Activated naive CD8-positive, alpha-beta T cell treated with anti-CD3 and anti-CD28 coated beads, Interleukin-2, amount 50 U/mL, for 16 hours (primary cell): Measurements from ENCODE around the gene MTRR.

Source experiments
- DNase-seq: peaks from one replicate; pipeline ENCODE4 v3.0.0-alpha.2; 2020; ENCODE audit warnings: low read depth, low spot score

MTRR gene

DNA sequence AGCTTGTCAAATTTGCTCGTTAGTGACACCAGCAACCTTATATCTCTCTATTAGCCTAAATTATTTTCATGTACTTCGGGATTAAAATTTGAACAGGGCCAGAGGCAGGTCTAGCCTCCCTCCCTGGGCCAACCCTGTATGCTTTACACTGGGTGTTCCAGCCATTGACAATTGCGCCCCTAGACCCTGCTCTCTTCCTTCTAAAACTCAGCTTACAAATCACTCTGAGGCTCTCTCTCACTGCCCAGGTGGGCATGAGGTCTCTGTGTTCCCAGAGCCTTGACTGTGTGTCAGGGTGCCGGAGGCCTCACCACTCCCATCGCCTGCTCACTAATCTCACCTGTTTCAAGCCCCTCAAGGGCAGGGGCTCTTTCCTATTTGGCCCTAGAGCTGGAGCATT is 11.6 kb upstream of the MTRR start:
- no peak for DNase-seq

DNA sequence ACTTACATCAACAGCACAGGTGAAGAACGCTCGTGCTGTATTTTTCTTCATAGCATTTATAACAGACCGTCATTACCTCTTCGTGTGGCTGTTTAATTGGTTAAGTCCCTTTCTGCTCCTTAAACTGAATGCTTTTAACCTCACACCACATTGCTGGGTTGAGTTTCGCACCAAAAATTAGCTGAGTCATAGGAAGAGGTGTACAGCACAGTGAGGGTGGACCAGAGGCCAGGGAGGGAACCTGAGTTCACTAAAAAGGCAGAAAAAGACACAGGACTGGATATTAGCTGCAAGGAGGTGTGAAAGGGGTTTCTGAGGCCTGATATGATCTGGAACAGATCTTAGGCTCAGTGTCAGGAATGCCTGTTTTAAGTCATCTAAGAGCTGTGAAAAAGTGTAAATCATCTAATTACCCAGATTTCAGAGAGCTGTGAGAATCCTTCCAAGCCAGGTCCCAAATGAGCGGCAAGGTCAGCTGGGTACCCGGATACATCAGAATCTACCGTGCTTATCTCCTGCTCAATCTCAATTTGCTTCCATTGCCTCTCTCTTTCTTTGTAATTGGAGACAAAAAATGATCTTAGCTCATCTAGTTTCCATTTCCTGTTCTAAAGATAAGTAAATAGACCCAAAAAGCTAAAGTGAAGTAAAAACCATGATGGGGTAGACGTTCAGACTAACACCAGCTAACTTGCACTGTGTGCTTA is 10.9 kb upstream of the MTRR start:
- DNase-seq: no peak

DNA sequence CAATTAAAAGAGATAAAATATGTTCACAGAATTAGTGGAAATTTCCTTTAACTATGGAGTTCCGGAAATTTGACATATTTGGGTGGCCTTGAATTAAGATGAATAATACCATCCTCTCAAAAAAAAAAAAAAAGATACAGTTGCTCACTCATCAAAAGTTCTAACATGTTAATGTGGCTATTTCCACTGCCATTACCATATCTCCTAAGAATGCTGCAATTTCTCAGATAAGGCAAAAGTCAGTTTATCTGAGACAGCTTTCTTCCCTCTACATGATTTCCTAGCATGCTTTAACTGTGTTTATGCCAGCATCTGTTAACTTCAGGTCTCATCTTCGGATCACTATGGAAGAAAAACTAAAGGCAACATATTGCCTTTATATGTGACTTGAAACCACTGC is 2.8 kb upstream of the MTRR start:
- no peak for DNase-seq

DNA sequence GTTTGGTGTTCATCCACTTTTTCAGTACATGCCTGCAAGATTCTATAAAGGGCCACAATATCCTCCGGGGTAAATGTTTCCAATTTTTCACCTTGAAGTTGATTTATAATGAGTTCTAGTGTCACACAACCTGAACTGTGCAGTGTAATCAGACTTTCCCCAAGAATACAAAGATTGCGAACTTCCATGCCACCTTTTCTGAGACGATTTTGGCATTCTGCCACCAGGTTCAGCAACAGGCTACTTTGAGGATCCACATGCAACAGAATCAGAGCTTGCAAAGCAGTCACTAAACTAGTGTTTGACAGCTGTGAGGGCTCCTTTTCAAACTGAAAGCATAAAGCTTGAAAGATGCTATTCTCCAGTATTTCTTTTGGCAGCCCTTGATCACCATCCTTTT is 1.7 kb upstream of the MTRR start:
- no peak for DNase-seq

DNA sequence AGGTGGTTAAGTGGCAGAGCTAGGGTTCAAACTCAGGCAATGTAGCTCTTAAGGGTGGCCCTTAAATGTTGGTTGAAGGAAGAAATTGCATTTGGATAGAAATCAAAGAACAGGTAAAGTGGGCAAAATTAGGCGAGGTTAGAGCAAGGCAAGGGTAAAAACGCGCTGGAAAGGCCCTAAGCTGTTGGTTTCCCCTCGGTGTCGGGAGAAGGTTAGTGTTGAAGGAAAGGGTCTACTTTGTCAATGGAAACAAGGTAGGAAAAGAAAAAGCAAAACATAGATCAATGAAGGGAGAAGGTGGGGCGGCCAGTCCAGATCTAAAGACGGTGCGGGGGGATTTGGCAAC is 548 bp upstream of the MTRR start:
- no peak for DNase-seq

DNA sequence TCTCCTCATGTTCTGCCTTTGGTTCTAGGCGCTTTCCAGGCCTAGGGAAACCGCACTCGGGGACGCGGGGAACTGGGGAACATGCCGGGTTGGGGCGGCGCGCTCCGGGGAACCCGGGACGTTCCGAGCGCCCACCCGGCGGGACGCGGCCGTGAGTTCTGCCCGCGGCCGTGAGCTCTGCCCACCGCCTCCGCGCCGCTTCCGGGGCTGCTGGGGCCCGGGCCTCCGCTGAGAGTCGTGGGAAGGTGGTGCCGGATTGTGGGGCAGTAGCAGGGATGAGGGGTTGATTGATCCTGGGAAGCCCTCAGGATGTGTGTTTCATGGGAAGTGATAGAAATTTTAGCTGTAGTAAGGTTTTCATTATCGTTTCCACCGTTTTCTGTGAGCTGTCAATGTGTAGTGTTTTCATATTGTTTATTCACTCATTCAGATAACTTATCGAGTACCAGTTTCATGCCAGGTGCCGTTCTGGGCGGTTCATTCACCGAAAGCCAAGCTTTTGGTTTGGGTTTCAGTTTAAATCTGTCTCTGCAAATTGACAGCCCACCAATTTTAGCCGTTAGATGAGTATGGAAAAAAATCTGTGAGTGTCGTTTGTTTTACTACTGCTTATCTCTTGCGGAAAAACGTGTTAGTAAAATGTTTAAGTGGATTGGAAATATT is 657 bp downstream of the MTRR start:
- no peak for DNase-seq

DNA sequence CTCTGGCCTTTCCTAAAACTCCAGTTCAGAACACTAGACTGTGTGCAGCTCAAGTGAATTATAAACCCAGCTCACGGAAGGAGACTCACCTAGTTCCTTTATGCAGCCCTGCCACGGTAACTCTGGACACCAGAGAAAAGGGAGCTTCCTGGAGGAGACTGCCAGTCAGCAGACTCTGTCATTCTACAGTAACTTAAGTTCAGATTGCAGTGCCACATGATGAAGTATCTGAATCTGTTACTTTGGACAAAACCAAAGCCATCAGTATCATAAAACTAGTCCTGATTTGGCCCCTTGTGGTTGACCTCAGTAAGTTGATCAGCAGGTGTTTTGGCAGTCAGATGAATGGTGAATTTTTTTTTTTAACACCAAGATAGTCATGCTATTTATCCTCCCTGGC is 2.7 kb downstream of the MTRR start:
- no peak for DNase-seq

DNA sequence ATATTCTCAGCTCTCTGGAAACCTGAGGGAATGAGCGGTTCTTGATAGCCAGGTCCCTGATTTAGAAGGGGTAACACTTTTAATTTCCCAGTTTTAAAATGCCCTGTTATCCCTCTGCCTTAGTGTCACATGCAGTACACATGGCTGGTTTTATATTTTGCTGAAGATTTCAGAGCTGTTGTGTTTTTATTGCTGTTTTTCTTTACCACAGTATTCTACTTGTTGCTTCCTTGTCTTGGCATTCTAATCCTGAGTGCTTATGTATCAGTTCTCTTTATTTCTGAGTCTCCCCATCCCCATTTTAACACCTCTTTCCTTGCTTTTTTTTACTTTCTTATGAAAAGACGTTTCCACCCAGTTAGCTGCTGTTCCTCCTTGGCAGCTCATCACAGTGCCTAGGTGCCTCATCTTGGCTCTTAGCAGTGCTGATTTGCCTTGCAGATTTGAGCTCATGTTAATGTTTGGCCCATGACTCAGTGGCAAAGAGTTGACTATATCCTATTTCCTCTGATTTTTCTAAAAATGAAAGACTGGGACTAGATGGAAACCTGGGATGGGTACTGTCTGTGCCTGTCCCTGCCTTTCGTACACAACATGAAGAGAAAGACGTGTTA is 3.7 kb downstream of the MTRR start:
- no peak for DNase-seq

DNA sequence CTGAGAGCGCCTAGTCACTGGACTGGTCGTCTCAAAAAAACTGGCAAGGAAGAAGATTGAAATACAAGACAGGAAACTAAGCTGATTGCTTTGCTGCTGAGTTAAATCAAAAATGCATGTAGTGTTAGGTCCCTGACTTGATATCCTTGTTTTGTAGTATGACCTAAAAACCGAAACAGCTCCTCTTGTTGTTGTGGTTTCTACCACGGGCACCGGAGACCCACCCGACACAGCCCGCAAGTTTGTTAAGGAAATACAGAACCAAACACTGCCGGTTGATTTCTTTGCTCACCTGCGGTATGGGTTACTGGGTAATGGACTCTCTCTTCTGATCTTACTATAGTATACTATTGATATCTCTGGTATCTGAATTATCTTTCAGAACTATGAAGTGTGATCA is 4.3 kb downstream of the MTRR start:
- DNase-seq: no peak

DNA sequence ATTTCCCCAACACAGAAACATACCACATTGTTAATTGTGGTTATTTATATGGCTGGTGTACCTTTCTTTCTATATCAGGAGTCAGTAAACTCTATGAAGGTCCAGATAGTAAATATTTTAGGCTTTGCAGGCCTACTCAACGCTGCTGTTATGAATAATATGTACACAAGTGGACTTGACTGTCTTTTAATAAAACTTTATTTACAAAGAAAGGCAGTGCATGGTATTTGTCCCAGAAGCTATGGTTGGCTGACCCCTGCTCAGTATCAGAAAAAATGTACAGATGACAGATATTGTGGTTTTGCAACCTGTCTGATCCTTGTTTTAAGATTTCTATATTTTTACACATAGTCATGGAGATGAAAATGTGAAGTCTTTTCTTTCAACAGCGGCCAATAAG is 5.7 kb downstream of the MTRR start:
- no peak for DNase-seq

DNA sequence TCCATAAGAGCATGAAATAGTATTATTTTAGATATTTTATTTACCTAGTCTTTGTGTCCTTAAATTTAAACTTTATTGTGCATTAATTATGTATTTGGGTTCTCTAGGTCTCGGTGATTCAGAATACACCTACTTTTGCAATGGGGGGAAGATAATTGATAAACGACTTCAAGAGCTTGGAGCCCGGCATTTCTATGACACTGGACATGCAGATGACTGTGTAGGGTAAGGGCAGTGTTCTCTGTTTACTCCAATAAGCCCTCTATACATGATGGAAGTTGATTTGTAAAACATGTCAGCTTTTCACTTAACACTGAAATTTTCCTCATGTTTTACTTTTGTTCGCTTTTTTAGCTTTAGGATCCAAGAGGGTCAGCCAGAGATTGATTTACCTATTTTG is 6.2 kb downstream of the MTRR start:
- no peak for DNase-seq

DNA sequence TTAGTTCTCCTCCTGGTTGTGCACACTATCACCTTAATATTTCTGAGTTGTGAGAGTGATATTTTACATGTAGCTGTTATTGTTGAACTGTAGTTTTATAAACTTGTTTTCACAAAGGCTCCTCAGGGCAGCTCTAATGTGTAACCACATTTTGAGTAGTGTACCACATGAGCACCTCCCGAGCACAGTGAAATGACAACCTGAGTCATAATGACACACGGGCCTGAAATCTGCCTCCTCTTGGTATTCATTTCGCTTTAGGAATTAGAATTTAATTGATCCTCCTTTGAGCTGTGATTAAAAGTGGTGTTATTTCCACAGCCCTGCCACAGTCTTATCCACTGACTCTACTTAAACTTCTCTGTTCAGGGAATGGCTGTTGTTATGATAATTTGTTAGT is 7.9 kb downstream of the MTRR start:
- DNase-seq: no peak

DNA sequence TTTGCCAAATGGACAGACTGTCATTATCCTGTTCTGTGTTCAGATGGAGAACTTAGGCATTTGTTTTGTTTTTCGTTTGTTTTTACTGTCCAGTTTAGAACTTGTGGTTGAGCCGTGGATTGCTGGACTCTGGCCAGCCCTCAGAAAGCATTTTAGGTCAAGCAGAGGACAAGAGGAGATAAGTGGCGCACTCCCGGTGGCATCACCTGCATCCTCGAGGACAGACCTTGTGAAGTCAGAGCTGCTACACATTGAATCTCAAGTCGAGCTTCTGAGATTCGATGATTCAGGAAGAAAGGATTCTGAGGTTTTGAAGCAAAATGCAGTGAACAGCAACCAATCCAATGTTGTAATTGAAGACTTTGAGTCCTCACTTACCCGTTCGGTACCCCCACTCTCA is 8.9 kb downstream of the MTRR start:
- no peak for DNase-seq

DNA sequence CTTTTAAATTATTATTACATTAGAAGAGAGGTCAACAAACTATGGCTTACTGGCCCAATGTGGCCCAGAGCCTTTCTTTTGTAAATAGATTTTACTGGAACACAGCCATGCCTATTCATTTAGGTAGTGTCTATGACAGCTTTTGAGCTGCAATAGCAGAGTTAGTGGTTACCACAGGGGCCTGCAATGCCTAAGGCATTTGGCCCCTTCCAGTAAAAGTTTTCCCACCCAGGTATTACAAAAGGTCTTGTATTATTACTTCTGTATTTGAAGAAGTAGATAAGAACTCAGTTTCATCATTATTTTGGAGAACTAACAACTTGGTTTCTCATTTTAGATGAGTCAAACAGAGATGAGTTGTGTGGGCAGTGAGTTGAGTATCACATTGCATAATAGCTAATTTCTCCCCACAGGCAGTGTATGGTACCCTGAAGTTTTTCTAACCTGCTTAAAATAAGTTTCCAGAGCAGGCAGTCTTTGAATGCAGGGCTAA is 9.5 kb downstream of the MTRR start:
- no peak for DNase-seq

DNA sequence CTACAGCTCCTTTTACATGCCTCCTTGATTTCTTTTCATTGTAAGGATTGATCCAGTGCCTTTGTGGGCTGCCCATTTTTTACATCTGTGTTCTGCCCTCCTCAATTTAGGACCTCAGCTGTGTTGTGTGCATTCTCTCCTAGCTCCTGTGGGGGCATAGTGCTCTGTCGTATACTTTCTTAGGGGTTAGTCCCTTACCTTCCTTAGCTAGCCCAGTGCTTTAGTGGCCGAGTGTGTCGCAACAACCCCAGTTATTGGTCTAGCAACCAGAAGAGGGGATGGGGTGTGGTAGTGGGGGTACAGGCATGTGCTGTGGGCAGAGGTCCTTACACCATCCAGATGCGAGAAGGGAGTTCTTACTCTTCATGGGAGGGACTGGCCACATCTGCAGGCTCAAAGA is 12.1 kb downstream of the MTRR start:
- no peak for DNase-seq

DNA sequence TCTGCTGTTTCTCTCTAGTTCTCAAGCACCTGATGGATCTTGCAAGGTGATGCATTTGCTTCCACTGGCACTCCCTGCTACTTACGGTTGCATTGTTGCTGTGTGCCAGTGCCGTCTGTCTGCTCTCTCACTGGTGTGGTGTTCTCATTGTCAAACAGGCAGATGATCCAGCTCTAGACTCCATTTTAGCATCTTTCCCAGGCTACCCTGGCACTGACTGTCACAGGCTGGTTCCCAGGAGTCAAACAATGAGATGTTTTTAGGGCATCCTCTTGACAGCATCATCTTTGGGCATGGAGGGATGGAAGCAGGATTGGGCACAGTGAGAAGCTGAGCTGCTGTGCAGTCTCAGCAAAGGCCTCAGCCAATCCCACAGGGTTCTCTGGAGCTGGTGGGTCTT is 12.9 kb downstream of the MTRR start:
- no peak for DNase-seq

DNA sequence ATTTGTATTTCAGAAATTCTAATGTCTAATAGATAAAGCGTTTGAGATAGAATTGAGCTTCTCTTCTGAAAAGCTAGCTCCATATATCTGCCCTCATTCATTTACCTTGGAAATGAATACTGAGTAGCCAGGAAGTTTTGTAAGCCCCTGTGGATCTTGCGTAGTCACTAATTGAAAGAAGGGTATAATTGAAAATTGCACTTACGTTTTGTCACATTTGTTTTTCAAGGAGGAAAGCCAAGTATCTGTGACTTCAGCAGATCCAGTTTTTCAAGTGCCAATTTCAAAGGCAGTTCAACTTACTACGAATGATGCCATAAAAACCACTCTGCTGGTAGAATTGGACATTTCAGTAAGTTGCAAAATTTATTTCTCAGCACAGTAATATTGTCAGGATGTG is 14.0 kb downstream of the MTRR start:
- DNase-seq: no peak

DNA sequence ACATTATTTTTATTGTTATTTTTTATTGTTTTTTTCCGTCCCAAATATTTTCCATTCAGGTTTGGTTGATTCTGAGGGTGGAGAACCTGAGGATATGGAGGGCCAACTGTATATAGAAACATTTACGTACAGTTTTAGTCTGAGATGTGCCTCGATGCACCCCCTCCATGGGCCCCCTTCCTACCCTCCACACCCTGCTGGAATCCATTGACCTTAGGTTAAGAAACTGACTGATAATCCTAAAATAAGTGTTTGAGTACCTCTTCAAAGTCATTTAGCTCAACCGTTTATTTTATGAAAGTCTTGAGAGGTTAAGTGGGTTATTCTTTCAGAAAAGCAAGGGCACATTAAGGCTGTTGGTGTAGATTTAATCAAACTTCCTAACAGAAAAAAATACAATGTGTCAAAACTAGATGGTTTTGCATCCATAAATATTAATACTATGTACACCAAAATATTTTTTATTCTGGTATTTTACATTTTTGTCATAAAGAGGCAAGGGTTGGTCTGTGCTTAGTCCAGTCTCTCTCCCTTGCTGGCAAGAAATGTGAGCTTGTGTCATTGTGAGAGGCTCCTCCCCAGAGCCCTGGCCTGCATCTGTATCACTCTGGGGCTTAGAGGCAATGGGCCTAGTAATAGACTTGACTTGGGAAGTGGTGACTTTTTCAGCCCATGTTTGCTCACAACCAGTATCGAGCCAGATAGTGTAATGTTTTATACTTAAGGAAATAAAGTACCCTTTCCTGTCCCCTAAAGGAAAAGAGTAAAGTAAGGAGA is 15.7 kb downstream of the MTRR start:
- DNase-seq: no peak

DNA sequence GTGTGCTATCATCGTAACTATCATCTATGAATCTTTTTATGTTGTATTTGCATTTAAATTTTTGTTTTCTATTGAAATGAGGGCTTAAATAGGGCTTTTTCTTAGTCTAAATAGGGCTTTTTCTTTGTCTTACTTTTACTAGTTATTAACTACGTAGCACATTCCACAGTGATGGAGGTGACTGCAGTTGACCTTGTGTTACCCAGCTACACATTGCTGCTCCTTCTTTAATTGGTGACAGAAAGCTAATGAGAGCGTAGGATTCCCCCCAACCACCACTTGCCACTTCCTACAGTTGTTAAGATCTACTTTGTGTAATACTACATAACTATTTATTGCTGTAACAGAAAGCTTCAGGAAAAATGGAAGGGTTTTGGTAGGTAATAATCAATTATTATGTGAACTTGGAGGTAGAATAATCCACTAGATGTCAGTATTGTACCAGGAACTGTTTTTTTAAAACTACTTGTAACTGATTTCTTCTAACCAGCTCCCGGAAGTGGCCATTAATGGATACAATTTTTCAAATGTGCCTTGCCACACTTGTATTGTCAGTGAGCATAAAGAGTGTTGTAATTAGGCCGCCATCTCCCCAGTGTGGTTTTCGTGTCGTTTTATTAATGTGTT is 18.0 kb downstream of the MTRR start:
- no peak for DNase-seq

DNA sequence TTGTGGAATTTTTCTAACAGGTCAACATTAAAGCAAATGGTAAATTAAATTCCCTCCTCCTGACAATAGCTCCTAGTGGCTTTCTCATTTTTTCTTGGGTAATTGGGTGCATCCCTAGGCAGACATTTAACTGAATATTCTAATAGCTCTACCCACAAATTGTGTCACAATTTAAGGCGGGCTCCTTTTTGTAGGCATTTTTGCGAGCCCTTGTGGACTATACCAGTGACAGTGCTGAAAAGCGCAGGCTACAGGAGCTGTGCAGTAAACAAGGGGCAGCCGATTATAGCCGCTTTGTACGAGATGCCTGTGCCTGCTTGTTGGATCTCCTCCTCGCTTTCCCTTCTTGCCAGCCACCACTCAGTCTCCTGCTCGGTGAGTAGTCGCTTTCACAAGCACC is 20.0 kb downstream of the MTRR start:
- no peak for DNase-seq

DNA sequence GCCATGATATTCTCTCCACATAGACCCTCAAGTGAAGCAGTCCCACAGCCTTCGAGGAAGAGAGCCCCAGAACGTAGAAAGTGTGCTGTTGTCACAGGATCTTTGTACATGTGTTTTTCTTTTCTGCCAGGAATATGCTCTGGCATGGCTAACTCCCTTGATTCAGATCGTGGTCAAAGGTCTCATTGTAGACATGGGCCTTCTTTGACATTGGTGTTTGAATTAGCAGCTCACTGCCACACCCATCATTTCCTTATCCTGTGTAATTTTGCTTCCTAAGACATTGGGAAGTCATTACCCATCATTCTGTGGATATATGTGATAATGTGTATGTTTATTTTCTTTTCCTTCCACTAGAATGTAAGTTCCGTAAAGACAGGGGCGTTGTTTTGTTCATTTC is 25.5 kb downstream of the MTRR start:
- DNase-seq: no peak

DNA sequence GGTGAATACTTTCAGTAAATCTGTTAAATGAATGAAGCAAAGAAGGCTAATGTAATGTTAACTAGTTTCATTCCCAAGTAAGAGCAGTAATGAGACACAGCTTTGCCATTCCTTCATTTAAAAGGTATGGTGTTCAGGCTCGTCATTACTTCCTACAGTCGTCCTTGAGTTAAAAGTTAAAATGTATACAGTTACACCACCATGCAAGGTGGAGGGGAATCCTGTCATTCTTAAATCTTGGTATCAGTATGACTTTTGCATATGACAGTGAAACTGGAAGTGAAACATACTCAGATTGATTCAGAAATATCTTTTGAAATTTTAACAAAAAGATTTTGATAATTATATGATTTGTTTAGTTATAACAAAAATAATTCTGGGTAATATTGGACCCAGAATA is 25.9 kb downstream of the MTRR start:
- DNase-seq: no peak
